Measurements from ENCODE around the gene C1QL3. TPM values are rescaled to one million over a fixed set of nuclear protein-coding genes. Genes with fewer than 3 reads are reported as not detected.

Gene C1QL3
- total RNA-seq, 4 donors from 2014 or later, result not detected

- H3K36me3 ChIP-seq, result no peaks in the 10 kb centered on the region
- H3K27me3 ChIP-seq, result no peaks in the 10 kb centered on the region
- no peak overlapping the region for H3K4me3 ChIP-seq
- TF ChIP-seq EP300 (IDR thresholded peaks at IDR 0.05) (no peak), CTCF (IDR thresholded peaks at IDR 0.05) (no peak), POLR2A (IDR thresholded peaks at IDR 0.05) (no peak)
- no peak for DNase-seq (ENCODE audit: low spot score in 2 of 2)
- H3K27ac ChIP-seq, result no peak overlapping the region
- H3K4me1 ChIP-seq, result no peaks in the 10 kb centered on the region
- no peaks in the 10 kb centered on the region for H3K9me3 ChIP-seq
- 85 to 87% methylated on average over 5 of the region's 5 CpGs for WGBS, 2 donors
Observed at GRCh38 chr10:16536155-16536554, 14.5 kb upstream of the C1QL3 start.

GRCh38 chr10:16529853-16530252 lies 8.2 kb upstream of the C1QL3 start:
- no peaks in the 10 kb centered on the region for H3K27me3 ChIP-seq
- DNase-seq (ENCODE audit: low spot score in 2 of 2), result no peak
- no peaks in the 10 kb centered on the region for H3K36me3 ChIP-seq
- no peaks in the 10 kb centered on the region for H3K4me1 ChIP-seq
- TF ChIP-seq CTCF (IDR thresholded peaks at IDR 0.05) (no peak), EP300 (IDR thresholded peaks at IDR 0.05) (no peak), POLR2A (IDR thresholded peaks at IDR 0.05) (no peak)
- no peaks in the 10 kb centered on the region for H3K9me3 ChIP-seq
- H3K4me3 ChIP-seq, result no peak overlapping the region
- 83% methylated on average over 3 of the region's 3 CpGs for WGBS, 2 donors
- no peak overlapping the region for H3K27ac ChIP-seq

GRCh38 chr10:16527452-16527851 lies 5.8 kb upstream of the C1QL3 start:
- H3K9me3 ChIP-seq, result no peaks in the 10 kb centered on the region
- whole genome bisulfite sequencing, 2 donors, result 53 to 55% methylated on average over 4 of the region's 4 CpGs

GRCh38 chr10:16520900-16521299 lies 779 bp downstream of the C1QL3 start:
- WGBS, 2 donors, result 0% methylated on average over 13 to 26 of the region's 39 CpGs
- H3K4me1 ChIP-seq, result peaks cover 0 to 28% (median 15%) of the 10 kb centered on the region in 4 donors
- no peaks in the 10 kb centered on the region for H3K9me3 ChIP-seq
- H3K4me3 ChIP-seq, result peak overlapping the region; percentile 33 to 58 (median 36)
- H3K27ac ChIP-seq, result no peak overlapping the region
- DNase-seq (ENCODE audit: low spot score in 2 of 2), result no peak
- H3K36me3 ChIP-seq, result no peaks in the 10 kb centered on the region
- no peak for TF ChIP-seq POLR2A (IDR thresholded peaks at IDR 0.05)
- TF ChIP-seq EP300 (IDR thresholded peaks at IDR 0.05), result no peak
- TF ChIP-seq CTCF (IDR thresholded peaks at IDR 0.05), result no peak
- peaks cover 0 to 48% of the 10 kb centered on the region in 2 donors for H3K27me3 ChIP-seq

More at GRCh38 chr10:16527452-16527851, 5.8 kb upstream of the C1QL3 start:
- Histone ChIP-seq H3K4me1 (no peaks in the 10 kb centered on the region), H3K4me3 (no peak overlapping the region), H3K36me3 (no peaks in the 10 kb centered on the region), H3K27me3 (peaks cover 0 to 6% of the 10 kb centered on the region in 2 donors), H3K27ac (no peak overlapping the region)
- no peak for TF ChIP-seq POLR2A (IDR thresholded peaks at IDR 0.05)
- no peak for TF ChIP-seq EP300 (IDR thresholded peaks at IDR 0.05)
- no peak for TF ChIP-seq CTCF (IDR thresholded peaks at IDR 0.05)
- no peak for DNase-seq (ENCODE audit: low spot score in 2 of 2)

- TF ChIP-seq CTCF (IDR thresholded peaks at IDR 0.05) (no peak), EP300 (IDR thresholded peaks at IDR 0.05) (no peak), POLR2A (IDR thresholded peaks at IDR 0.05) (no peak)
- peak overlapping the region; percentile 28 to 58 (median 31) for H3K4me3 ChIP-seq
- DNase-seq (ENCODE audit: low spot score in 2 of 2), result no peak
- H3K27me3 ChIP-seq, result peaks cover 0 to 48% of the 10 kb centered on the region in 2 donors
- 3 to 5% methylated on average over 27 to 63 of the region's 104 CpGs for WGBS, 2 donors
- H3K4me1 ChIP-seq, result peaks cover 0 to 28% (median 15%) of the 10 kb centered on the region in 4 donors
- H3K9me3 ChIP-seq, result no peaks in the 10 kb centered on the region
- no peaks in the 10 kb centered on the region for H3K36me3 ChIP-seq
- no peak overlapping the region for H3K27ac ChIP-seq
Observed at GRCh38 chr10:16519908-16520861, 1.5 kb downstream of the C1QL3 start.

Data from tibial nerve (tissue), 4 donors.